Stomach (tissue), 4 donors: ENCODE data around the gene ATP8A2.

Experiments
- CTCF ChIP-seq, 7 experiments: fragments of 450-650 bp in 4 of 7; fragments of 200-600 bp in 3 of 7; sonication (generic) in 3 of 7; IDR thresholded peaks; one replicate each; pipeline ENCODE4 v1.5.1; 2016 to 2019; ENCODE audit warnings: antibody characterized with exemption in 7 of 7, control low read depth in 2 of 7, mild to moderate bottlenecking in 1 of 7
- EP300 ChIP-seq: sonication (generic); formaldehyde crosslinking; IDR thresholded peaks from one replicate; pipeline ENCODE4 v1.6.1; 2017; ENCODE audit warnings: antibody characterized with exemption
- POLR2A ChIP-seq, 4 donors: fragments of 450-650 bp; IDR thresholded peaks; one replicate each; pipeline ENCODE4 v1.6.1; 2016; ENCODE audit warnings: antibody characterized with exemption in 4 of 4, control low read depth in 2 of 4, mild to moderate bottlenecking in 1 of 4, moderate library complexity in 1 of 4
- POLR2AphosphoS5 ChIP-seq, 3 donors: sonication (generic); formaldehyde crosslinking; IDR thresholded peaks; one replicate each; pipeline ENCODE4 v1.6.1; 2016; ENCODE audit warnings: antibody characterized with exemption in 3 of 3

GRCh38 chr13:25899952-25900351 is 528.2 kb downstream of the ATP8A2 start:
- no peak for TF ChIP-seq CTCF (IDR thresholded peaks at IDR 0.05)
- no peak for TF ChIP-seq POLR2AphosphoS5 (IDR thresholded peaks at IDR 0.05)
- TF ChIP-seq POLR2A (IDR thresholded peaks at IDR 0.05) = no peak
- TF ChIP-seq EP300 = no peak
